Fibroblast of peridontal ligament (primary cell): ENCODE results near the gene HOXA13.

Source experiments
- DNase-seq: peaks from one replicate; pipeline ENCODE4 v3.0.0-alpha.2; 2010; ENCODE audit errors: extremely low read depth

The HOXA13 gene

GRCh38 chr7:27159266-27160144 is 40.4 kb downstream of the HOXA13 start:
- DNase-seq, result no peak

GRCh38 chr7:27158436-27159265 is 41.2 kb downstream of the HOXA13 start:
- no peak for DNase-seq

- no peak for DNase-seq
Observed at GRCh38 chr7:27157702-27158431, 42.0 kb downstream of the HOXA13 start.

- no peak for DNase-seq
Observed at GRCh38 chr7:27156916-27157701, 42.8 kb downstream of the HOXA13 start.

GRCh38 chr7:27156508-27156898 is 43.4 kb downstream of the HOXA13 start, which contains the start of gene HOXA7:
HOXA7 (minus strand) TSS chr7:27156675; CDS start chr7:27156545, 130 bp downstream.
- no peak for DNase-seq

- DNase-seq, result no peak
Observed at GRCh38 chr7:27155816-27156507, 43.9 kb downstream of the HOXA13 start.

GRCh38 chr7:27154901-27155815 is 44.7 kb downstream of the HOXA13 start:
- no peak for DNase-seq

GRCh38 chr7:27154369-27154768 is 45.5 kb downstream of the HOXA13 start:
- no peak for DNase-seq

GRCh38 chr7:27153526-27153925 is 46.4 kb downstream of the HOXA13 start:
- no peak for DNase-seq

GRCh38 chr7:27152816-27153442 is 47.0 kb downstream of the HOXA13 start:
- no peak for DNase-seq

GRCh38 chr7:27151931-27152815 is 47.7 kb downstream of the HOXA13 start, which contains the start of gene HOXA3:
HOXA3 (minus strand) TSS chr7:27152583; CDS start chr7:27110640, 41,943 bp downstream.
- no peak for DNase-seq

- no peak for DNase-seq
Observed at GRCh38 chr7:27151341-27151930, 48.5 kb downstream of the HOXA13 start.

- peak; percentile 24 for DNase-seq
Observed at GRCh38 chr7:27150568-27151340, 49.1 kb downstream of the HOXA13 start.

- no peak for DNase-seq
Observed at GRCh38 chr7:27149842-27150567, 49.9 kb downstream of the HOXA13 start.

- DNase-seq, result no peak
Observed at GRCh38 chr7:27148756-27149641, 50.9 kb downstream of the HOXA13 start.
